ENCODE measurements around the gene PROZ.

PROZ gene

DNA sequence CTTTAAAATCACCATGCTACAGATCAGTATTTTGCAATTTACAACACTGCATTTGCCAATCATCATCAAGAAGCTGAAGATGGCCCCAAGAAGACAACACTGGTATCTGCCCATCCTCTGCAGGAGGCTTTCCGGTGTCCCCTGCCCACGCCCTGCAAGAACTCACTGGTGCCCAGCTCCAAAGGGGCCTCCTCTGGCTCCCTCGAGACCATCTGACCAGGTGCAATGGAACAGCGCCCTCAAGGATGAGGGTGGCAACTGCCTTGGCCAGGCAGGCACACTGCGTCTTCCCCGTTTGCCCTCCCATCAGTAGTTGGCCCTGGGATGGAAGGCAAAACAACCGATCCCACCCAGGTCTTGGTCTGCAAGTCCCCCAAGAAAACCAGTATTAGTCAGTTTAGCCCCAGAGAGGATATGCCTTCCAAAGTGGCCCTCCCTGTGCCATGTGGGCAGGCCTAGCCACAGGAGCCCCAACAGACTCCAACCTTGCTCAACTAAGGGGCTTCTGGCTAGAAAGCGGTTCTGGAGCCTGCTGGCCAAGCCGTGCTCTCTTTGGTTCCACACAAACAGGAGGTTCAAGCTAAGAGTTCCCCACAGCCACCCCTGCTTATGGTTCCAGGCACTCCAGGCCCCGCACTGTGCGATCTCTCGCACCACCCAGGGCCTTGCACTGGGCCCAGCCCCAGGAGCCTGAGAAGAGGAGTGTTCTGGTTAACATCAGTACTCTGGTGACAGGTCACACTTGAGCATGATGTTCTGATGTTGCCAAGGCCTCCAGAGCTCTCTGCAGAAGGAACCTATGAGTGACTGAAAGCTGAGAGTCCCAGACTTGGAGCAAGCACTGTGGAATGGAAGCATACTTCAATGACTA is 45.3 kb downstream of the PROZ start:
- no peaks in the 10 kb centered on the region for H3K27me3 Mint-ChIP-seq
- CTCF ChIA-PET = no interaction called here
- H3K4me3 Mint-ChIP-seq = no peak overlapping the region
- no peak overlapping the region for H3K27ac Mint-ChIP-seq
- peaks cover 48% of the 10 kb centered on the region for H3K4me1 Mint-ChIP-seq
- no peaks in the 10 kb centered on the region for H3K9me3 Mint-ChIP-seq
- DNase-seq = no peak
- H3K36me3 Mint-ChIP-seq = peaks cover 34% of the 10 kb centered on the region

GRCh38 chr13:113204378-113204734 is 45.9 kb downstream of the PROZ start:
- no peaks in the 10 kb centered on the region for H3K9me3 Mint-ChIP-seq
- H3K27me3 Mint-ChIP-seq = no peaks in the 10 kb centered on the region
- H3K4me1 Mint-ChIP-seq = peaks cover 48% of the 10 kb centered on the region
- no peak for DNase-seq
- H3K27ac Mint-ChIP-seq = no peak overlapping the region
- CTCF ChIA-PET = no interaction called here
- no peak overlapping the region for H3K4me3 Mint-ChIP-seq
- H3K36me3 Mint-ChIP-seq = peaks cover 30% of the 10 kb centered on the region

DNA sequence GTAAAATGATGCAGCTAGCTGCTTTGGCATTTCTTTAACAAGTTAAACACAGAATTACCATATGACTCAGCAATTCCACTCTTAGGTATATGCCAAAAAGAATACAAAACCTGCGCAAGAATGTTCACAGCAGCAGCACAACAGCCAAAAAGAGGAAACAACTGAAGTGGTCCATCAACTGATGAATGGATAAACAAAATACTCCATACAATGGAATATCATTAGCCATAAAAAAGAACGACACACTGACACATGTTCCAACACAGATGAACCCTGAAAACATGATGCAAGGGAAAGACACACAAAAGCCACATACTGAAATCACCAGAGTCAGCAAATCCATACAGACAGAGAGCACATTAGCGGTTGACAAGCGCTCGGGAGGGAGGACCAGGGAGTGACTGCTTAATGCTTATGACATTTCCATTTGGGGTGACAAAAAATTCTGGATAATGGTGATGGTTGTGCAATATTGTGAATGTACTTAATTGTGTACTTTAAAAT is 47.0 kb downstream of the PROZ start:
- H3K27ac Mint-ChIP-seq = peak overlapping the region; percentile 22
- no peaks in the 10 kb centered on the region for H3K9me3 Mint-ChIP-seq
- CTCF ChIA-PET = no interaction called here
- H3K36me3 Mint-ChIP-seq = peaks cover 26% of the 10 kb centered on the region
- H3K4me1 Mint-ChIP-seq = peaks cover 48% of the 10 kb centered on the region
- no peak overlapping the region for H3K4me3 Mint-ChIP-seq
- H3K27me3 Mint-ChIP-seq = no peaks in the 10 kb centered on the region
- DNase-seq = no peak

DNA sequence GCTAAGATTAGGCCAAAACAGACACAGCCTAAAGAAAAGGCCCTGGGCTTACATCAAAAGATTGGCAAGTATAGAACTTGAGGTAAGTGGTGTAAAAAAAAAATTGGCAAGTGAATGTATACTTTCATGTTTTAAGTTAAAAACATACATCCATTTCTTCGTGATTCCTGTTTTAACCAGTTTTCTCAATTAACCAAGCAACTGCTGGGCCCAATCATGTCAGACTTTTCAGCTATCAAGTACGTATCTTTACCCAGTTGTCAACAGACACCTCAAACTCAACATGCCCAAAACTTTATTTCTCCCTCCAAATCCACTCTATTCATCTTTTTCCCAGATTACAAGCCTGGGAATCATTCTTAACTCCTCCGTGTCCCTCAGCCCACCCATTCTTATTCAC is 49.0 kb downstream of the PROZ start:
- CTCF ChIA-PET = no interaction called here
- no peak for DNase-seq
- H3K36me3 Mint-ChIP-seq = peaks cover 40% of the 10 kb centered on the region
- H3K27me3 Mint-ChIP-seq = no peaks in the 10 kb centered on the region
- peaks cover 58% of the 10 kb centered on the region for H3K4me1 Mint-ChIP-seq
- H3K4me3 Mint-ChIP-seq = peak overlapping the region; percentile 86
- H3K27ac Mint-ChIP-seq = peak overlapping the region; percentile 94
- H3K9me3 Mint-ChIP-seq = no peaks in the 10 kb centered on the region

- Mint-ChIP-seq H3K27me3 (no peaks in the 10 kb centered on the region), H3K4me1 (peaks cover 59% of the 10 kb centered on the region), H3K36me3 (peaks cover 40% of the 10 kb centered on the region), H3K9me3 (no peaks in the 10 kb centered on the region), H3K27ac (peak overlapping the region; percentile 94), H3K4me3 (peak overlapping the region; percentile 86)
- CTCF ChIA-PET = no interaction called here
- DNase-seq = peak; percentile 50
Measured at GRCh38 chr13:113207890-113208420, 49.5 kb downstream of the PROZ start.

- H3K4me3 Mint-ChIP-seq = peak within 1 kb of the TSS; percentile 86
- H3K4me1 Mint-ChIP-seq = peaks cover 59% of the 10 kb centered on the region
- H3K36me3 Mint-ChIP-seq = peaks cover 40% of the 10 kb centered on the region
- CTCF ChIA-PET = no interaction called here
- no peaks in the 10 kb centered on the region for H3K27me3 Mint-ChIP-seq
- peak; percentile 90 for DNase-seq
- H3K9me3 Mint-ChIP-seq = no peaks in the 10 kb centered on the region
- peak within 1 kb of the TSS; percentile 94 for H3K27ac Mint-ChIP-seq
Measured at GRCh38 chr13:113208421-113209335, 50.2 kb downstream of the PROZ start, which contains the start of gene PCID2. Gene PCID2 (minus strand): TSS chr13:113208669. CDS start chr13:113208634, 35 bp downstream.

DNA sequence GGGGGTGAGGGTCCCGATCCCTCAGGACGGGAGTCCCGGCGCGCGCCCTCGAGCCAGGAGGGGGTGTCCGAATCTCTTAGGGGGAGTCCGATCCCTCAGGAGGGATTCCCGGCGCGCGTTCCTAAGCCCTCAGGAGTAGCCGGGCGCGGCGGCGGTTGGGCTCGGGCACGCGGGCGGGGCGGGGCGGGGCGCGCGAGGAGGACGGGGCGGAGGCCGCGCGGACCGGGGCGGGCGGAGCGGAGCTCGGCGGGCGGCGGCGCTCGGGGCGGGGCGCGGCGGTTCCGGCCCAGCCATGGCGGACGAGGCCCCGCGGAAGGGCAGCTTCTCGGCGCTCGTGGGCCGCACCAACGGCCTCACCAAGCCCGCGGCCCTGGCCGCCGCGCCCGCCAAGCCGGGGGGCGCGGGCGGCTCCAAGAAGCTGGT is 50.9 kb downstream of the PROZ start, which contains the start of gene CUL4A:
CUL4A (plus strand) TSS at position 278 of the 423 bp plus-strand sequence; CDS start at position 293, 15 bp downstream.
- H3K9me3 Mint-ChIP-seq = no peaks in the 10 kb centered on the region
- peak within 1 kb of the TSS; percentile 94 for H3K27ac Mint-ChIP-seq
- H3K36me3 Mint-ChIP-seq = peaks cover 40% of the 10 kb centered on the region
- DNase-seq = peak; percentile 80
- H3K4me1 Mint-ChIP-seq = peaks cover 62% of the 10 kb centered on the region
- no peaks in the 10 kb centered on the region for H3K27me3 Mint-ChIP-seq
- CTCF ChIA-PET = interaction anchor here (0.8 kb wide), 1 partner anchor 8 kb away, joined by 5 read pairs; no protein-coding TSS in a partner anchor
- H3K4me3 Mint-ChIP-seq = peak within 1 kb of the TSS; percentile 86

DNA sequence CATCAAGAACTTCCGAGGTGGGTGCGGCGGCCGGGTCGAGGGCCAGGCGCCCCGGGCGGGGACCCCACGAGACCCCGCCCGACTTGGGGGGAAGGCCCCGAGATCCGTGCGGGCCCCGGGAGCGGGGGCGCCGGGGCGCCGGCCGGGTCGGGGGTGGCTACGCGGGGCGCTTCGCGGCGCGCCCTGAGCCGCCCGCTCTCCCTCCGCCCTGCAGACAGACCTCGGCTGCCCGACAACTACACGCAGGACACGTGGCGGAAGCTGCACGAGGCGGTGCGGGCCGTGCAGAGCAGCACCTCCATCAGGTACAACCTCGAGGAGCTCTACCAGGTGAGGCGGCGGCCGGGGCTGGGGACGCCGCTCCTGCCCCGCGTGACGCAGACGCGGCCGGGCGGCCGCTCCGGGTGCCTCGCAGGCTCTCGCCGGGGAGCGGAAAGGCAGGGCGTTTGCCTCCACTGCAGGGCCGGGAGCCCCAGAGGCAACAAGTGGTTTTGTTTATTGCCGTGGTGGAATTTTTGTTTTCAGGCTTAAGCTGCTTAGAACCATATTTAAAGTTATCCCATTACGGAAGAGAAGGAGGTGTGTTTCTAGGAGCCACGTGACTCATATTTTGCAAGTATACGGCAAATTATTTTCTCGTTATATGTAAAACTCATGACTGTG is 51.4 kb downstream of the PROZ start:
- H3K27ac Mint-ChIP-seq = peak overlapping the region; percentile 86
- H3K9me3 Mint-ChIP-seq = no peaks in the 10 kb centered on the region
- peaks cover 40% of the 10 kb centered on the region for H3K36me3 Mint-ChIP-seq
- H3K27me3 Mint-ChIP-seq = no peaks in the 10 kb centered on the region
- H3K4me1 Mint-ChIP-seq = peaks cover 59% of the 10 kb centered on the region
- CTCF ChIA-PET = interaction anchor here (0.8 kb wide), 1 partner anchor 9 kb away, joined by 5 read pairs; no protein-coding TSS in a partner anchor
- DNase-seq = peak; percentile 87
- H3K4me3 Mint-ChIP-seq = peak overlapping the region; percentile 77

- Mint-ChIP-seq H3K36me3 (peaks cover 33% of the 10 kb centered on the region), H3K27me3 (no peaks in the 10 kb centered on the region), H3K9me3 (no peaks in the 10 kb centered on the region), H3K27ac (peak overlapping the region; percentile 86), H3K4me1 (peaks cover 50% of the 10 kb centered on the region), H3K4me3 (peak overlapping the region; percentile 77)
- no peak for DNase-seq
- CTCF ChIA-PET = no interaction called here
Measured at GRCh38 chr13:113210833-113211232, 52.4 kb downstream of the PROZ start.

DNA sequence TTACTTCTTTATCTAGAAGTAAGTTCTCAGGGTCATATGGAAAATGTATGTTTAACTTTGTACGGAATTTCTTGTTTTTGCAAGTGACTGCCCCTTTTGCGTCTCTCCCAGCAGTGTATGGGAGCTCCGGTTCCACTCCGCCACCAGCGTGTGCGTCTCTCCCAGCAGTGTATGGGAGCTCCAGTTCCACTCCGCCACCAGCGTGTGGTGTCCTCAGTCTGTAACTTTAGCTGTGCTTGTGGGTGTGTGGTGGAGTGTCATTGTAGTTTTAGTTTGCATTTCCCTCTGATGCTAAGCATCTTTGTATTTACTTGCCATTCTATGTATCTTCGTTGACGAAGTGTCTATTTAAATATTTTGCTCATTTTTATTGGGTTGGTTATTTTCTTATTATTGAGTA is 53.3 kb downstream of the PROZ start:
- peak overlapping the region; percentile 63 for H3K27ac Mint-ChIP-seq
- CTCF ChIA-PET = no interaction called here
- no peaks in the 10 kb centered on the region for H3K9me3 Mint-ChIP-seq
- H3K4me1 Mint-ChIP-seq = peaks cover 40% of the 10 kb centered on the region
- DNase-seq = peak; percentile 38
- no peaks in the 10 kb centered on the region for H3K27me3 Mint-ChIP-seq
- H3K4me3 Mint-ChIP-seq = peak overlapping the region; percentile 77
- H3K36me3 Mint-ChIP-seq = peaks cover 27% of the 10 kb centered on the region

DNA sequence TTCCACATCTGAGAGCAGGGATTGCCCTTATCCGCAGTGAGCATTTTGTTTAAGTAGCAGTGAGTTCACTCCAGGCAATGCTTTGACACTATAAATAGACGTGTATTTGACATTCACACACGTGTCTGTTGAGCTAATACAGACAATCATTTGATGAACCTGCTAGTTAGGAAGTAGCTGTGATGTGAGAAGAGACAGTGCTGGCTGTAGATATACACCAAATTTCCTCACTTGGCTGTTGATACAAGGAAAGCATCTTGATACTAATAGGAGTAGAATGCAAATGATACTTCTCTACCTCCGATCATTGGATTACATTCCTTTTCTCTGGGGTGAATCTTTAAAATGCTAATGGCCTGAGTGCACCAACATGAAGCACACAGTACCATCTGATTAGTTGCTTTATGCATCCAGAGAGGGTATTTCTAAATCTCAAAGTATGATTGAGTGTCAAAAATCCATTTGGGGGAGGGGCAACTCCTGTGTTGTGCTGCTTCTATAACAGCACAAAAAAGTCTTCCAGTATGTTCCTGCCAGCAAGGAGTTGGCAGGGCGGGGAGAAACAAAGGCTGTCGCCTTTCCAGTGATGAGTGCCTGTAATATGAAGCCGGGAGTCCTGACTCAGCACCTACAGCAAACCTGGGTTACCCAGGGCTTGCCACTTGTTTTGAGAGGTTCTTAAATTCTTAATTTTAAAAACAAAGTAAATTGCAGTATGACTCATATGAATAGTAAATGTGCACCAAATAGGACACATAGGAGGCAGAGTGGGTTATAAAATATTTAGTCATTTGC is 58.0 kb downstream of the PROZ start:
- Mint-ChIP-seq H3K4me1 (peaks cover 26% of the 10 kb centered on the region), H3K4me3 (no peak overlapping the region), H3K36me3 (peaks cover 21% of the 10 kb centered on the region), H3K9me3 (no peaks in the 10 kb centered on the region), H3K27ac (peak overlapping the region; percentile 2), H3K27me3 (no peaks in the 10 kb centered on the region)
- CTCF ChIA-PET = interaction anchor here (0.9 kb wide), 1 partner anchor 114 kb away, joined by 3 read pairs; no protein-coding TSS in a partner anchor
- DNase-seq = no peak

DNA sequence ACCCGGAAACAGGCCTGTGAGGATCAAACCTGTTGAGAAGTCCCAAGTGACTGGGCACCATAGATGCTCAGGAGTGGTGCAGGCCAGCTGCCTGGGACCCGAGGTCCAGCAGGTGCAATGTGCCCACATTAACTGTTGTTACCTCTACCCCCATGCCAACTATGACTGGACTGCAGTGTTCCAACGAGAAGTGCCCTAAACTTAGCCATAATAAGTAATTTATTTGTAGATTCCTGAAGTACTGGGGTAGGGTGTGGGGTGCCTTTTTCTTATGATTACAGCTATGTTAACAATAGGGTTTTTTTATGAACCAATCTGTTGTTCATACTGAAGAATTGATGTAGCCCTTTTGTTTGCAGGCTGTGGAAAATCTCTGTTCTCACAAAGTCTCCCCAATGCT is 60.1 kb downstream of the PROZ start:
- no peaks in the 10 kb centered on the region for H3K27me3 Mint-ChIP-seq
- H3K4me1 Mint-ChIP-seq = peaks cover 13% of the 10 kb centered on the region
- H3K36me3 Mint-ChIP-seq = peaks cover 27% of the 10 kb centered on the region
- no peak overlapping the region for H3K4me3 Mint-ChIP-seq
- no peak for DNase-seq
- H3K9me3 Mint-ChIP-seq = no peaks in the 10 kb centered on the region
- CTCF ChIA-PET = no interaction called here
- no peak overlapping the region for H3K27ac Mint-ChIP-seq

Data from activated naive CD4-positive, alpha-beta T cell treated with anti-CD3 and anti-CD28 coated beads, Interleukin-2, amount 10 ng/mL, durations not matched to agents 7 days and 5 days (primary cell).